Upper lobe of left lung (tissue), 6 donors: Measurements from ENCODE around the gene ZNF407. TPM values are rescaled to one million over a fixed set of nuclear protein-coding genes. Genes with fewer than 3 reads are reported as not detected.
A peak's percentile ranks its signal among the peaks of the same experiment; 100 is the strongest.

Source experiments
- ATAC-seq, 2 donors: fragments of 200-7000 bp; cut with Tn5 transposase; one replicate each; pipeline ENCODE4 v1.9.1; 2022; ENCODE audit warnings: mild to moderate bottlenecking in 2 of 2, moderate library complexity in 2 of 2; ENCODE audit not compliant: low FRiP score in 2 of 2
- DNase-seq, 2 donors: peaks; one replicate each; pipeline ENCODE4 v3.0.0-alpha.2; 2019 to 2020
- H3K27ac ChIP-seq, 4 donors: fragments of 200-600 bp; sonication (generic); one replicate each; pipeline ENCODE4 v1.5.1; 2016 to 2019
- H3K27me3 ChIP-seq, 4 donors: fragments of 200-600 bp; sonication (generic); one replicate each; pipeline ENCODE4 v1.5.1; 2017 to 2019
- H3K36me3 ChIP-seq, 4 donors: fragments of 200-600 bp; sonication (generic); one replicate each; pipeline ENCODE4 v1.5.1; 2016 to 2019
- H3K4me1 ChIP-seq, 4 donors: fragments of 200-600 bp; sonication (generic); one replicate each; pipeline ENCODE4 v1.5.1; 2018 to 2019
- H3K4me3 ChIP-seq, 4 donors: fragments of 200-600 bp; sonication (generic); one replicate each; pipeline ENCODE4 v1.5.1; 2017 to 2019; ENCODE audit warnings: mild to moderate bottlenecking in 2 of 4, moderate library complexity in 1 of 4
- H3K9me3 ChIP-seq, 4 donors: fragments of 200-600 bp; sonication (generic); one replicate each; pipeline ENCODE4 v1.5.1; 2018 to 2019
- CTCF ChIP-seq, 6 experiments: fragments of 450-650 bp in 4 of 6; fragments of 200-600 bp in 2 of 6; sonication (generic) in 2 of 6; IDR thresholded peaks; one replicate each; pipeline ENCODE4 v1.5.1; 2016 to 2019; ENCODE audit warnings: antibody characterized with exemption in 6 of 6
- EP300 ChIP-seq, 4 donors: sonication (generic); formaldehyde crosslinking; IDR thresholded peaks; one replicate each; pipeline ENCODE4 v1.5.1; 2017; ENCODE audit warnings: antibody characterized with exemption in 4 of 4, control low read depth in 2 of 4
- POLR2A ChIP-seq, 4 donors: fragments of 450-650 bp; IDR thresholded peaks; one replicate each; pipeline ENCODE4 v1.5.1; 2016 to 2017; ENCODE audit warnings: antibody characterized with exemption in 4 of 4, mild to moderate bottlenecking in 2 of 4
- POLR2AphosphoS5 ChIP-seq, 2 donors: sonication (generic); formaldehyde crosslinking; IDR thresholded peaks; one replicate each; pipeline ENCODE4 v1.5.1; 2017; ENCODE audit warnings: antibody characterized with exemption in 2 of 2
- WGBS, 2 donors: methylation state at CpG; one replicate each; pipeline ENCODE4 v1.1.5; 2017 to 2018; 5-methylcytosine and 5-hydroxymethylcytosine counted together
- total RNA-seq, 6 donors: library from RNA; depleted of rRNA in 4 of 6; stranded (reverse); fragments of >200 nt in 4 of 6; gene quantifications; one replicate each; pipeline versions ENCODE4 v1.1.0 to v1.2.1, GENCODE V29; 2016 to 2021
- donor health status: DM: no; HTN: no; CAD: no; lungs with moderate emphysema.
- donor health status: DM: no; HTN: yes; CAD: no; lungs with severe emphysema.

Gene ZNF407
- total RNA-seq, 6 donors from 2014 or later, result 12.2 to 77.5 (median 17.1) TPM

GRCh38 chr18:74959216-74959615, 361.5 kb downstream of the ZNF407 start:
- Histone ChIP-seq H3K9me3 (no peaks in the 10 kb centered on the region), H3K36me3 (no peaks in the 10 kb centered on the region), H3K4me1 (peaks cover 0 to 5% (median 0%) of the 10 kb centered on the region in 4 donors), H3K27ac (no peak overlapping the region), H3K4me3 (no peak overlapping the region), H3K27me3 (no peaks in the 10 kb centered on the region)
- ATAC-seq (no peak), DNase-seq (no peak)
- whole genome bisulfite sequencing, 2 donors, result 93 to 95% methylated on average over 3 of the region's 3 CpGs
- TF ChIP-seq POLR2A (IDR thresholded peaks at IDR 0.05) (no peak), EP300 (IDR thresholded peaks at IDR 0.05) (no peak), POLR2AphosphoS5 (IDR thresholded peaks at IDR 0.05) (no peak), CTCF (IDR thresholded peaks at IDR 0.05) (no peak)

- Histone ChIP-seq H3K27ac (no peak overlapping the region), H3K9me3 (no peaks in the 10 kb centered on the region), H3K4me3 (no peak overlapping the region), H3K27me3 (no peaks in the 10 kb centered on the region), H3K36me3 (no peaks in the 10 kb centered on the region), H3K4me1 (peaks cover 0 to 5% (median 0%) of the 10 kb centered on the region in 4 donors)
- WGBS, 2 donors, result 76 to 81% methylated on average over 6 of the region's 6 CpGs
- TF ChIP-seq EP300 (IDR thresholded peaks at IDR 0.05), result no peak
- TF ChIP-seq CTCF (IDR thresholded peaks at IDR 0.05), result no peak
- TF ChIP-seq POLR2AphosphoS5 (IDR thresholded peaks at IDR 0.05), result no peak
- no peak for TF ChIP-seq POLR2A (IDR thresholded peaks at IDR 0.05)
- DNase-seq, result no peak
- no peak for ATAC-seq
These were observed 363.9 kb downstream of the ZNF407 start for GRCh38 chr18:74961596-74961995.

- Histone ChIP-seq H3K9me3 (no peaks in the 10 kb centered on the region), H3K36me3 (no peaks in the 10 kb centered on the region), H3K4me1 (peaks cover 0 to 5% (median 0%) of the 10 kb centered on the region in 4 donors), H3K4me3 (no peak overlapping the region), H3K27me3 (no peaks in the 10 kb centered on the region), H3K27ac (no peak overlapping the region)
- ATAC-seq (peak; percentile 67 to 77), DNase-seq (peak in 1 of 2 donors; percentile 81)
- WGBS, 2 donors, result 47 to 48% methylated on average over 6 to 7 of the region's 7 CpGs
- TF ChIP-seq EP300 (IDR thresholded peaks at IDR 0.05), result no peak
- peak; percentile 16 to 50 (median 33) for TF ChIP-seq CTCF (IDR thresholded peaks at IDR 0.05)
- TF ChIP-seq POLR2AphosphoS5 (IDR thresholded peaks at IDR 0.05), result no peak
- no peak for TF ChIP-seq POLR2A (IDR thresholded peaks at IDR 0.05)
These were observed 366.3 kb downstream of the ZNF407 start for GRCh38 chr18:74963820-74964446.

- Histone ChIP-seq H3K27ac (no peak overlapping the region), H3K9me3 (no peaks in the 10 kb centered on the region)
- WGBS, 2 donors, result 89 to 98% methylated on average over 1 of the region's 1 CpG
These were observed 368.0 kb downstream of the ZNF407 start for GRCh38 chr18:74965682-74966081.

More at GRCh38 chr18:74965682-74966081, 368.0 kb downstream of the ZNF407 start:
- TF ChIP-seq EP300 (IDR thresholded peaks at IDR 0.05) (no peak), CTCF (IDR thresholded peaks at IDR 0.05) (no peak), POLR2AphosphoS5 (IDR thresholded peaks at IDR 0.05) (no peak), POLR2A (IDR thresholded peaks at IDR 0.05) (no peak)
- no peaks in the 10 kb centered on the region for H3K36me3 ChIP-seq
- no peak for DNase-seq
- no peaks in the 10 kb centered on the region for H3K27me3 ChIP-seq
- no peak overlapping the region for H3K4me3 ChIP-seq
- peaks cover 0 to 5% (median 0%) of the 10 kb centered on the region in 4 donors for H3K4me1 ChIP-seq
- ATAC-seq, result no peak
